ENCODE data around the gene EXD3. TPM values are rescaled to one million over a fixed set of nuclear protein-coding genes. Genes with fewer than 3 reads are reported as not detected.
A peak's percentile ranks its signal among the peaks of the same experiment; 100 is the strongest.

EXD3 gene
- total and polyA plus RNA-seq, 2 of the 13 experiments (the other 11 are each of a cell fraction or from before 2014, with no cell fraction given), result 2.7 to 4.8 TPM

DNA sequence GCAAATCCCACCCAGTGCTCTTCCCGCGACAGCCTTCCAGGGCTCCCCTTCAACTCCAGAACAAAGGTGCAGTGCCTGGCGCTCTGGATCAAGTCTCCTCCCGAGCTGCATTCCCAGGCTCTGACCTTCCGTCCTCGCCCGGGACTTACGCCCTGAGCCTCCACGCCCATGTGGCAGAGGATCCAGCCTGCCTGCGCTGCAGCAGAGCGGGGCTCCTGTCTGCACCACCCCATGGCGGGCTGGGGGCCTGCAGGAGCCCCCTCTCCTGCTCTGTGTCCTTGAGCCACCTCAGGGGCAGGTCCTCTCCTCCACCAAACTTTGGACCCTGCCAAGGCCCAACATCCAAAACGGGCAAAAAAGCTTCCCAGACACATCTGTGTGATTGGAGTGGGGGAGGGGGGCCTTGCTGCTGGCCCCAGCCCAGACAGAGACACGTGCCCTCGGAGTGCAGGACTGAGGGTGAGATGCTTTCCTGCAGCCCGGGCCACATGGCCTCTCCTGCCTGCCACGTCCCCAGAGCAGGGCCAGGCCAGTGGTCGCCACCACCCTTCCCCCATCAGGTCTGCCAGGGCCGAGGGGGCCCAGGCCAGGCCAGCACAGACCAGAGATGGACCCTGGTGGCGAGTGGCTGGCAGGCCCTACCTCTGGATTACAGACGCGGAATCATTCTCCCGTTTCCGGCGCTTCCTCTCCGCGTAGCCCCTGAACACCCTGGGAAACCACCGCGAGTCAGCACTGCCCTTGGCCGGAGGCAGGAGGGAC lies 31.8 kb upstream of the EXD3 start (continued):
- TF ChIP-seq FOXK2 (IDR thresholded peaks at IDR 0.05) (no peak), NFIB (CRISPR knock-in tag; IDR thresholded peaks at IDR 0.05; ENCODE audit: borderline replicate concordance) (no peak), MIER3 (CRISPR knock-in tag; IDR thresholded peaks at IDR 0.05; ENCODE audit: borderline replicate concordance) (peak; percentile 71; the same call in 1 of the 2 replicates), ATM (IDR thresholded peaks at IDR 0.05; ENCODE audit: borderline replicate concordance) (no peak), SP2 (CRISPR knock-in tag; IDR thresholded peaks at IDR 0.05) (no peak; the same call in 1 of the 2 replicates), ZNF24 (IDR thresholded peaks at IDR 0.05) (no peak), MBNL3 (CRISPR knock-in tag; conservative IDR thresholded peaks at IDR 0.05) (no peak), ZSCAN21 (CRISPR knock-in tag; IDR thresholded peaks at IDR 0.05; ENCODE audit: borderline replicate concordance) (peak; percentile 98), DMAP1 (CRISPR knock-in tag; IDR thresholded peaks at IDR 0.05) (peak; percentile 96), HOXD1 (CRISPR knock-in tag; IDR thresholded peaks at IDR 0.05) (peak; percentile 55), NONO (IDR thresholded peaks at IDR 0.05) (no peak), NONO (CRISPR knock-in tag; conservative IDR thresholded peaks at IDR 0.05) (peak; percentile 69), ZBTB21 (CRISPR knock-in tag; IDR thresholded peaks at IDR 0.05) (peak; percentile 59; the same call in 1 of the 2 replicates), ZNF781 (CRISPR knock-in tag; IDR thresholded peaks at IDR 0.05; ENCODE audit: borderline replicate concordance, not compliant biosample characterization) (peak; percentile 84)
- TF ChIP-seq, protein P1, sequence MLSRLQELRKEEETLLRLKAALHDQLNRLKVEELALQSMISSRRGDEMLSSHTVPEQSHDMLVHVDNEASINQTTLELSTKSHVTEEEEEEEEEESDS (CRISPR knock-in tag; IDR thresholded peaks at IDR 0.05; ENCODE audit: borderline replicate concordance), result peak; percentile 72; the same call in 1 of the 2 replicates
- TF ChIP-seq, protein P2, sequence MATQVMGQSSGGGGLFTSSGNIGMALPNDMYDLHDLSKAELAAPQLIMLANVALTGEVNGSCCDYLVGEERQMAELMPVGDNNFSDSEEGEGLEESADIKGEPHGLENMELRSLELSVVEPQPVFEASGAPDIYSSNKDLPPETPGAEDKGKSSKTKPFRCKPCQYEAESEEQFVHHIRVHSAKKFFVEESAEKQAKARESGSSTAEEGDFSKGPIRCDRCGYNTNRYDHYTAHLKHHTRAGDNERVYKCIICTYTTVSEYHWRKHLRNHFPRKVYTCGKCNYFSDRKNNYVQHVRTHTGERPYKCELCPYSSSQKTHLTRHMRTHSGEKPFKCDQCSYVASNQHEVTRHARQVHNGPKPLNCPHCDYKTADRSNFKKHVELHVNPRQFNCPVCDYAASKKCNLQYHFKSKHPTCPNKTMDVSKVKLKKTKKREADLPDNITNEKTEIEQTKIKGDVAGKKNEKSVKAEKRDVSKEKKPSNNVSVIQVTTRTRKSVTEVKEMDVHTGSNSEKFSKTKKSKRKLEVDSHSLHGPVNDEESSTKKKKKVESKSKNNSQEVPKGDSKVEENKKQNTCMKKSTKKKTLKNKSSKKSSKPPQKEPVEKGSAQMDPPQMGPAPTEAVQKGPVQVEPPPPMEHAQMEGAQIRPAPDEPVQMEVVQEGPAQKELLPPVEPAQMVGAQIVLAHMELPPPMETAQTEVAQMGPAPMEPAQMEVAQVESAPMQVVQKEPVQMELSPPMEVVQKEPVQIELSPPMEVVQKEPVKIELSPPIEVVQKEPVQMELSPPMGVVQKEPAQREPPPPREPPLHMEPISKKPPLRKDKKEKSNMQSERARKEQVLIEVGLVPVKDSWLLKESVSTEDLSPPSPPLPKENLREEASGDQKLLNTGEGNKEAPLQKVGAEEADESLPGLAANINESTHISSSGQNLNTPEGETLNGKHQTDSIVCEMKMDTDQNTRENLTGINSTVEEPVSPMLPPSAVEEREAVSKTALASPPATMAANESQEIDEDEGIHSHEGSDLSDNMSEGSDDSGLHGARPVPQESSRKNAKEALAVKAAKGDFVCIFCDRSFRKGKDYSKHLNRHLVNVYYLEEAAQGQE (IDR thresholded peaks at IDR 0.05; ENCODE audit: borderline replicate concordance in 1 of 2, low read depth in 1 of 2, low read length in 2 of 2), result peak in 1 of 2 experiments; percentile 38; a peak in 1 of 4 replicates
- TF ChIP-seq, protein P3, sequence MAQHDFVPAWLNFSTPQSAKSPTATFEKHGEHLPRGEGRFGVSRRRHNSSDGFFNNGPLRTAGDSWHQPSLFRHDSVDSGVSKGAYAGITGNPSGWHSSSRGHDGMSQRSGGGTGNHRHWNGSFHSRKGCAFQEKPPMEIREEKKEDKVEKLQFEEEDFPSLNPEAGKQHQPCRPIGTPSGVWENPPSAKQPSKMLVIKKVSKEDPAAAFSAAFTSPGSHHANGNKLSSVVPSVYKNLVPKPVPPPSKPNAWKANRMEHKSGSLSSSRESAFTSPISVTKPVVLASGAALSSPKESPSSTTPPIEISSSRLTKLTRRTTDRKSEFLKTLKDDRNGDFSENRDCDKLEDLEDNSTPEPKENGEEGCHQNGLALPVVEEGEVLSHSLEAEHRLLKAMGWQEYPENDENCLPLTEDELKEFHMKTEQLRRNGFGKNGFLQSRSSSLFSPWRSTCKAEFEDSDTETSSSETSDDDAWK (CRISPR knock-in tag; IDR thresholded peaks at IDR 0.05), result no peak
- TF ChIP-seq, protein P4, sequence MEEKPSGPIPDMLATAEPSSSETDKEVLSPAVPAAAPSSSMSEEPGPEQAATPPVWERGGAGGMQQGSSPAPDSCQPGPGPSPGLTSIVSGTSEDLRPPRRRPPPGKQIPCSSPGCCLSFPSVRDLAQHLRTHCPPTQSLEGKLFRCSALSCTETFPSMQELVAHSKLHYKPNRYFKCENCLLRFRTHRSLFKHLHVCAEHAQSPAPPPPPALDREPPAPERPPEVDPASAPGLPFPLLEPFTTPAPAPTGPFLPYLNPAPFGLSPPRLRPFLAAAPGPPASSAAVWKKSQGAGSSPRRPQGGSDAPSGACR (CRISPR knock-in tag; IDR thresholded peaks at IDR 0.05), result peak; percentile 90; the same call in 1 of the 2 replicates
- TF ChIP-seq, protein P5, sequence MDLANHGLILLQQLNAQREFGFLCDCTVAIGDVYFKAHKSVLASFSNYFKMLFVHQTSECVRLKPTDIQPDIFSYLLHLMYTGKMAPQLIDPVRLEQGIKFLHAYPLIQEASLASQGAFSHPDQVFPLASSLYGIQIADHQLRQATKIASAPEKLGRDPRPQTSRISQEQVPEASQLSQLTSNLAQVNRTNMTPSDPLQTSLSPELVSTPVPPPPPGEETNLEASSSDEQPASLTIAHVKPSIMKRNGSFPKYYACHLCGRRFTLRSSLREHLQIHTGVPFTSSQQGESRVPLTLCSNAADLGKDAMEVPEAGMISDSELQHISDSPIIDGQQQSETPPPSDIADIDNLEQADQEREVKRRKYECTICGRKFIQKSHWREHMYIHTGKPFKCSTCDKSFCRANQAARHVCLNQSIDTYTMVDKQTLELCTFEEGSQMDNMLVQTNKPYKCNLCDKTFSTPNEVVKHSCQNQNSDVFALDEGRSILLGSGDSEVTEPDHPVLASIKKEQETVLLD (CRISPR knock-in tag; IDR thresholded peaks at IDR 0.05; ENCODE audit: low read depth), result 0 out of 2 replicates have a peak, but pooled peaks have one; percentile 51
- TF ChIP-seq, protein P6, sequence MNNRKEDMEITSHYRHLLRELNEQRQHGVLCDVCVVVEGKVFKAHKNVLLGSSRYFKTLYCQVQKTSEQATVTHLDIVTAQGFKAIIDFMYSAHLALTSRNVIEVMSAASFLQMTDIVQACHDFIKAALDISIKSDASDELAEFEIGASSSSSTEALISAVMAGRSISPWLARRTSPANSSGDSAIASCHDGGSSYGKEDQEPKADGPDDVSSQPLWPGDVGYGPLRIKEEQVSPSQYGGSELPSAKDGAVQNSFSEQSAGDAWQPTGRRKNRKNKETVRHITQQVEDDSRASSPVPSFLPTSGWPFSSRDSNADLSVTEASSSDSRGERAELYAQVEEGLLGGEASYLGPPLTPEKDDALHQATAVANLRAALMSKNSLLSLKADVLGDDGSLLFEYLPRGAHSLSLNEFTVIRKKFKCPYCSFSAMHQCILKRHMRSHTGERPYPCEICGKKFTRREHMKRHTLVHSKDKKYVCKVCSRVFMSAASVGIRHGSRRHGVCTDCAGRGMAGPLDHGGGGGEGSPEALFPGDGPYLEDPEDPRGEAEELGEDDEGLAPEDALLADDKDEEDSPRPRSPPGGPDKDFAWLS (CRISPR knock-in tag; IDR thresholded peaks at IDR 0.05; ENCODE audit: borderline replicate concordance), result no peak
